HepG2 (cell line): ENCODE results near the gene EGF. TPM values are rescaled to one million over a fixed set of nuclear protein-coding genes. Genes with fewer than 3 reads are reported as not detected.

Experiments used
- ATAC-seq: fragments of 200-7000 bp; cut with Tn5 transposase; 3 replicates; pipeline ENCODE4 v1.9.1; 2020; ENCODE audit warnings: mild to moderate bottlenecking, moderate library complexity
- BruUV-seq: library from RNA; stranded (reverse); fragments of 400-500 nt; replicated peaks from 2 replicates; lab custom pipeline; 2021; lab: Mats Ljungman, UMichigan
- CTCF ChIA-PET: fragments of 300-600 bp; formaldehyde crosslinking; extraction: SDS; loops from one replicate; lab custom pipeline; 2021; ENCODE audit warnings: low total read pairs, inconsistent platforms, low intra/inter-chr PET ratio; lab: Yijun Ruan, JAX
- POLR2A ChIA-PET: fragments of 350-600 bp; sonication (Branson Sonifier 250); formaldehyde crosslinking; loops from one replicate; lab custom pipeline; 2020; ENCODE audit warnings: antibody characterized with exemption, inconsistent platforms; lab: Yijun Ruan, JAX
- DNase-seq: peaks from one replicate; pipeline ENCODE4 v3.0.0-alpha.2; 2015; ENCODE audit warnings: low spot score
- FAIRE-seq: peaks from 3 replicates; lab custom pipeline; 2011; peaks lifted over from hg19 to GRCh38; lab: Jason Lieb, UNC
- H2AFZ ChIP-seq: one replicate; pipeline ENCODE4 v1.6.1; 2011; ENCODE audit warnings: low read length, inconsistent platforms
- H3K27ac ChIP-seq: fragments of 300-600 bp; 3 replicates; pipeline ENCODE4 v1.8.0; 2011; ENCODE audit warnings: mixed run types, mild to moderate bottlenecking, mixed read lengths, low read length, inconsistent platforms; ENCODE audit not compliant: insufficient read depth; ENCODE audit errors: extremely low read length
- H3K27me3 ChIP-seq, 2 experiments: fragments of 200-600 bp in 1 of 2; 2 replicates in 1 of 2; 3 replicates in 1 of 2; pipeline versions ENCODE4 v1.6.0 to v1.8.0; 2011; ENCODE audit warnings: low read length in 2 of 2, mild to moderate bottlenecking in 2 of 2, moderate library complexity in 2 of 2, inconsistent platforms in 1 of 2; ENCODE audit not compliant: insufficient read depth in 2 of 2, control insufficient read depth in 1 of 2
- H3K36me3 ChIP-seq, 2 experiments: fragments of 200-600 bp in 1 of 2; replicated peaks in 1 of 2; 2 replicates in 1 of 2; 3 replicates in 1 of 2; pipeline versions ENCODE4 v1.5.1 to v1.8.0; 2011; ENCODE audit warnings: low read length in 2 of 2, inconsistent platforms in 1 of 2; ENCODE audit not compliant: insufficient read depth in 2 of 2, control insufficient read depth in 1 of 2
- H3K4me1 ChIP-seq: 2 replicates; pipeline ENCODE4 v1.5.1; 2012; ENCODE audit warnings: low read length, inconsistent platforms; ENCODE audit not compliant: insufficient read depth
- H3K4me2 ChIP-seq: 2 replicates; pipeline ENCODE4 v1.6.0; 2011; ENCODE audit warnings: low read depth, low read length, inconsistent platforms
- H3K4me3 ChIP-seq, 3 experiments: fragments of 200-600 bp in 1 of 3; sonication (generic), shearing (Covaris generic) in 1 of 3; replicated peaks in 1 of 3; 2 replicates each; pipeline ENCODE4 v1.5.1; 2011 to 2016; ENCODE audit warnings: low read length in 3 of 3, inconsistent platforms in 2 of 3, low read depth in 2 of 3, mild to moderate bottlenecking in 2 of 3, control low read depth in 1 of 3, mixed read lengths in 1 of 3; ENCODE audit not compliant: insufficient read depth in 1 of 3
- H3K79me2 ChIP-seq: one replicate; pipeline ENCODE4 v1.6.1; 2011; ENCODE audit warnings: low read length, inconsistent platforms; ENCODE audit not compliant: insufficient read depth
- H3K9ac ChIP-seq: 2 replicates; pipeline ENCODE4 v1.6.0; 2011; ENCODE audit warnings: mild to moderate bottlenecking, low read depth, low read length, inconsistent platforms; ENCODE audit not compliant: insufficient read depth
- H3K9me3 ChIP-seq: 2 replicates; pipeline ENCODE4 v1.5.1; 2012; ENCODE audit warnings: mild to moderate bottlenecking, low read length
- H4K20me1 ChIP-seq: 2 replicates; pipeline ENCODE4 v1.6.0; 2011; ENCODE audit warnings: inconsistent platforms, mild to moderate bottlenecking, low read length, moderate library complexity; ENCODE audit not compliant: insufficient read depth
- NPAS2 ChIP-seq: sonication (generic); formaldehyde crosslinking; IDR thresholded peaks from 2 replicates; pipeline ENCODE4 v1.8.0; 2022; ENCODE audit warnings: mild to moderate bottlenecking, missing genetic modification reagents, borderline replicate concordance
- PRDM15 ChIP-seq: sonication (generic); formaldehyde crosslinking; IDR thresholded peaks from 2 replicates; pipeline ENCODE4 v1.4.0; 2020; ENCODE audit warnings: missing genetic modification reagents
- SNAI1 ChIP-seq: sonication (generic); formaldehyde crosslinking; IDR thresholded peaks from 2 replicates; pipeline ENCODE4 v1.5.0; 2020; ENCODE audit warnings: mild to moderate bottlenecking, missing genetic modification reagents, borderline replicate concordance
- ZNF318 ChIP-seq: sonication (generic); formaldehyde crosslinking; IDR thresholded peaks from 2 replicates; pipeline ENCODE4 v1.4.0; 2020; ENCODE audit warnings: mild to moderate bottlenecking, missing genetic modification reagents
- ZNF720 ChIP-seq: sonication (generic); formaldehyde crosslinking; IDR thresholded peaks from 2 replicates; pipeline ENCODE4 v1.4.0; 2020; ENCODE audit warnings: missing genetic modification reagents
- WGBS: methylation state at CpG from one replicate; pipeline ENCODE4 v1.1.6; 2017; ENCODE audit warnings: low lambda C conversion rate; 5-methylcytosine and 5-hydroxymethylcytosine counted together
- in situ Hi-C: cut with HindIII; loops from 2 replicates; pipeline ENCODE4 v1.10.0; 2017; ENCODE audit warnings: low pct_unique_long_range_greater_than_20kb; ENCODE audit not compliant: extremely low pct_ligation_motif_present
- intact Hi-C: fragments of 100-400 bp; cut with micrococcal nuclease; formaldehyde crosslinking; loops from one replicate; pipeline ENCODE4 v1.10.0; 2022; ENCODE audit not compliant: unreplicated experiment
- polyA plus RNA-seq, 8 experiments: library from polyadenylated mRNA; depleted of rRNA in 3 of 8; stranded (reverse) in 7 of 8; unstranded in 1 of 8; fragments of >200 nt; fragmentation: Illumina TruSeq in 4 of 8; extraction: Trizol in 4 of 8; gene quantifications; 2 replicates each; pipeline versions ENCODE4 v1.2.1 to v1.2.3, GENCODE V29; 2011 to 2016; ENCODE audit warnings: low read depth in 4 of 8, missing spikeins in 1 of 8, mixed read lengths in 1 of 8; ENCODE audit not compliant: insufficient read depth in 1 of 8
- total RNA-seq, 5 experiments: library from RNA; depleted of rRNA; stranded (reverse); fragments of >200 nt; fragmentation: Illumina TruSeq; extraction: Trizol; gene quantifications; 2 replicates each; pipeline ENCODE4 v1.2.3, GENCODE V29; 2016; ENCODE audit warnings: low read depth in 1 of 5
- TF ChIP-seq, protein P1 (sequence below): sonication (generic); formaldehyde crosslinking; IDR thresholded peaks from 2 replicates; pipeline ENCODE4 v1.8.0; 2022; ENCODE audit warnings: mild to moderate bottlenecking, missing genetic modification reagents, moderate library complexity

The EGF gene
- total and polyA plus RNA-seq, 2 of the 13 experiments (the other 11 are each of a cell fraction or from before 2014, with no cell fraction given), result 0.07 to 0.08 TPM

DNA sequence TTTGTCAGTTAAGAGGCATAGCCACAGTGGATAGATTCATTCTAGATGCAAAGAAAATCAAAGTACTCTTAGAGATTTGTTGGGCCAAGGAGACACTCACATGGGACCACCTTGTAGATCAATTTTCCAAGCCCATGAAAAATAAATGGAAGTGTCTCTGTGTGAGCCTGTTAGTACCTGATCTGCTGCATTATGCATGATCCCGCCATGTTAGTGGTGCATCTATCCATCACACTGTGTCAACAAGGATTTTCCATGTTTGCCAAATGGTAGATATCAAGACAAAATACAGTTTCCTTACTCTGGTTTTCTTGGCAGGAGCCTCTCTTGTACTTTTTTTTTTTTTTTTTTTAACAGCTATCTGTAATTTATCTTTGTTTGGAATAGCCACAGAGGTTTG lies 112.4 kb downstream of the EGF start (continued):
- no peak for TF ChIP-seq ZNF318
- TF ChIP-seq ZNF720 (CRISPR knock-in tag), result no peak

DNA sequence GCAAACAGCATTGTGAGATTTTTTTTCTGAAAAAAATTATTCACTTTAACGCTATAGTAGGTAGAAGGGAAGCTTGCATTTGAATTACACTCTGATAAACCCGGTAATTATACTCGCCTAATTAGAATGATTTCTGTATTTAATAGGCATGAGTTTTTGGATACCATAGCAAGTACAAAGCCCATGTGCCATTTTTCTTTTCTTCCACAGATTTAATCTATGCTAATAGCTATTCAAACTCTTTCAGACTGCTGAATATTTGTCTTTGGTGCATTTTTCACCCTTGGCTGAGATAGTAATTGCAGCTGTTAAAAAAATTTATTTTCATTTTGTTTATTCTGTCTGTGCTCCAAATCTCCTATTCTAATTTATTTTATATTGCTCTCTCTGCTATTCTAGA lies 113.0 kb downstream of the EGF start:
- BruUV-seq, result no TSS peak
- no peak for DNase-seq
- no peak overlapping the region for H3K27ac ChIP-seq
- 36% methylated on average over 3 of the region's 3 CpGs for WGBS
- no peaks in the 10 kb centered on the region for H3K79me2 ChIP-seq
- in situ Hi-C loops (no loop called here), intact Hi-C loops (loop anchor here (1.0 kb wide), 1 partner anchor 15 kb away; no protein-coding TSS in a partner anchor)
- H3K36me3 ChIP-seq, result no peaks in the 10 kb centered on the region
- H2AFZ ChIP-seq, result no peak overlapping the region
- TF ChIP-seq, protein P1, sequence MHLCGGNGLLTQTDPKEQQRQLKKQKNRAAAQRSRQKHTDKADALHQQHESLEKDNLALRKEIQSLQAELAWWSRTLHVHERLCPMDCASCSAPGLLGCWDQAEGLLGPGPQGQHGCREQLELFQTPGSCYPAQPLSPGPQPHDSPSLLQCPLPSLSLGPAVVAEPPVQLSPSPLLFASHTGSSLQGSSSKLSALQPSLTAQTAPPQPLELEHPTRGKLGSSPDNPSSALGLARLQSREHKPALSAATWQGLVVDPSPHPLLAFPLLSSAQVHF (CRISPR knock-in tag), result no peak
- TF ChIP-seq PRDM15 (CRISPR knock-in tag), result no peak
- TF ChIP-seq SNAI1, result no peak
- TF ChIP-seq NPAS2 (CRISPR knock-in tag), result no peak
- ATAC-seq, result no peak
- H3K4me1 ChIP-seq, result no peaks in the 10 kb centered on the region
- peaks cover 0 to 10% of the 10 kb centered on the region in 2 experiments; a peak in 2 of 5 replicates for H3K27me3 ChIP-seq
- H3K4me3 ChIP-seq, result no peak overlapping the region
- no peaks in the 10 kb centered on the region for H3K9me3 ChIP-seq
- ChIA-PET CTCF (no interaction called here), POLR2A (no interaction called here)
- FAIRE-seq, result no peak
- no peak overlapping the region for H3K9ac ChIP-seq
- no peak overlapping the region for H3K4me2 ChIP-seq
- H4K20me1 ChIP-seq, result no peaks in the 10 kb centered on the region
